ENCODE data around the gene HIVEP3. TPM values are rescaled to one million over a fixed set of nuclear protein-coding genes. Genes with fewer than 3 reads are reported as not detected.

The HIVEP3 gene
- polyA plus RNA-seq, 1 donor (not counting 4 experiments of a cell fraction or from before 2014, with no cell fraction given): 1.1 TPM

- Histone ChIP-seq H3K9me3 (ENCODE audit: control insufficient read depth, low read depth, low read length) (no peaks in the 10 kb centered on the region), H3K27ac (ENCODE audit: control insufficient read depth, insufficient read depth, low read length) (peak overlapping the region; percentile 11), H2AFZ (ENCODE audit: control insufficient read depth, low read length) (peak overlapping the region; percentile 24), H3K27me3 (ENCODE audit: control insufficient read depth, extremely low read depth, insufficient read depth, low read length) (peaks cover 1% of the 10 kb centered on the region), H3K4me3 (ENCODE audit: control insufficient read depth in 2 of 3, extremely low read depth in 1 of 3, insufficient read depth in 2 of 3, low read depth in 1 of 3, low read length in 3 of 3) (no peak overlapping the region), H3K9ac (ENCODE audit: control insufficient read depth, extremely low read depth, insufficient read depth, low read length) (peak overlapping the region; percentile 28), H3K36me3 (ENCODE audit: control insufficient read depth in 2 of 2, extremely low read depth in 1 of 2, insufficient read depth in 2 of 2, low read length in 2 of 2) (no peaks in the 10 kb centered on the region), H3K9me1 (ENCODE audit: control insufficient read depth, extremely low read depth, insufficient read depth, low read length) (no peaks in the 10 kb centered on the region), H3K79me2 (ENCODE audit: control insufficient read depth, insufficient read depth, low read length) (no peaks in the 10 kb centered on the region), H3K4me2 (ENCODE audit: control insufficient read depth, extremely low read depth, insufficient read depth, low read depth, low read length) (peak overlapping the region; percentile 56), H4K20me1 (ENCODE audit: control insufficient read depth, extremely low read depth, insufficient read depth, low read length) (no peaks in the 10 kb centered on the region), H3K4me1 (ENCODE audit: control insufficient read depth, extremely low read depth, insufficient read depth, low read length) (peaks cover 11% of the 10 kb centered on the region)
- dilution Hi-C loops (cut with MboI; ENCODE audit: extremely low pct_ligation_motif_present, low sequenced_read_pairs): no loop called here
- DNase-seq (ENCODE audit: low read depth, low spot score) (peak; percentile 60), FAIRE-seq (peak; percentile 95)
- TF ChIP-seq EZH2 (IDR thresholded peaks at IDR 0.05; ENCODE audit: low read length) (no peak), CTCF (optimal IDR thresholded peaks at IDR 0.05 in 1 of 3, IDR thresholded peaks at IDR 0.05 in 1 of 3, conservative IDR thresholded peaks at IDR 0.05 in 1 of 3; ENCODE audit: extremely low read depth in 1 of 3, insufficient read depth in 2 of 3, low read length in 3 of 3) (no peak)
Measured at GRCh38 chr1:41783189-41783639, 135.5 kb downstream of the HIVEP3 start.

DNA sequence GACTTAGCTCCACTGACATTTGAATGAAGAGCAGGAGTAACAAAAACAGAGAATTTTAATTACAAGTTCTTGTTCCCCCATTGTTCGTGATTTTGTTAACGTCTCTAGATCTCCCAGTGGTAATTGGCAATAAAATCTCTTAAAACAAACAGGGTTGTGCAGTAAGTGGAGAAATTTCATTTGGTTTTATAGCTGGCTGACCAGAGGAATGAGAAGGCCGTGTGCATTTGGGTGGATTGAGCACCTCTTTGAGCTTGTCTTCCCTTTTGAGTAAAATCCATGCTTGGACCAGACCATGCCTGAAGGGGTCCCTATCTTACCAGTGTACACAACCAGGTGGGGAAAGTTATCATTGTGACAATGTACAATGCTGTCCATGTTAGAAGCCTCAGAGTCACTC lies 137.8 kb downstream of the HIVEP3 start:
- Histone ChIP-seq H3K27ac (ENCODE audit: control insufficient read depth, insufficient read depth, low read length) (no peak overlapping the region), H3K4me3 (ENCODE audit: control insufficient read depth in 2 of 3, extremely low read depth in 1 of 3, insufficient read depth in 2 of 3, low read depth in 1 of 3, low read length in 3 of 3) (no peak overlapping the region), H3K36me3 (ENCODE audit: control insufficient read depth in 2 of 2, extremely low read depth in 1 of 2, insufficient read depth in 2 of 2, low read length in 2 of 2) (no peaks in the 10 kb centered on the region), H3K4me2 (ENCODE audit: control insufficient read depth, extremely low read depth, insufficient read depth, low read depth, low read length) (no peak overlapping the region), H2AFZ (ENCODE audit: control insufficient read depth, low read length) (no peak overlapping the region), H3K4me1 (ENCODE audit: control insufficient read depth, extremely low read depth, insufficient read depth, low read length) (peaks cover 11% of the 10 kb centered on the region), H3K27me3 (ENCODE audit: control insufficient read depth, extremely low read depth, insufficient read depth, low read length) (peaks cover 6% of the 10 kb centered on the region), H3K9ac (ENCODE audit: control insufficient read depth, extremely low read depth, insufficient read depth, low read length) (no peak overlapping the region), H3K9me1 (ENCODE audit: control insufficient read depth, extremely low read depth, insufficient read depth, low read length) (no peaks in the 10 kb centered on the region), H3K9me3 (ENCODE audit: control insufficient read depth, low read depth, low read length) (no peaks in the 10 kb centered on the region), H3K79me2 (ENCODE audit: control insufficient read depth, insufficient read depth, low read length) (no peaks in the 10 kb centered on the region), H4K20me1 (ENCODE audit: control insufficient read depth, extremely low read depth, insufficient read depth, low read length) (no peaks in the 10 kb centered on the region)
- FAIRE-seq (no peak), DNase-seq (ENCODE audit: low read depth, low spot score) (no peak)
- TF ChIP-seq EZH2 (IDR thresholded peaks at IDR 0.05; ENCODE audit: low read length) (no peak), CTCF (optimal IDR thresholded peaks at IDR 0.05 in 1 of 3, IDR thresholded peaks at IDR 0.05 in 1 of 3, conservative IDR thresholded peaks at IDR 0.05 in 1 of 3; ENCODE audit: extremely low read depth in 1 of 3, insufficient read depth in 2 of 3, low read length in 3 of 3) (no peak)
- dilution Hi-C loops (cut with MboI; ENCODE audit: extremely low pct_ligation_motif_present, low sequenced_read_pairs): no loop called here

All from keratinocyte (primary cell).